B cell (primary cell): ENCODE data around the gene LYST. TPM values are rescaled to one million over a fixed set of nuclear protein-coding genes. Genes with fewer than 3 reads are reported as not detected.

Experiments
- ATAC-seq: fragments of 200-7000 bp; cut with Tn5 transposase; one replicate; pipeline ENCODE4 v1.10.0; 2021; ENCODE audit warnings: low read depth, mild to moderate bottlenecking, moderate number of reproducible peaks, moderate library complexity
- CTCF ChIA-PET: fragments of 350-600 bp; sonication (Branson Sonifier 250); formaldehyde crosslinking; loops from one replicate; lab custom pipeline; 2021; ENCODE audit warnings: antibody characterized with exemption, inconsistent platforms; lab: Charles Lee
- POLR2A ChIA-PET: fragments of 350-600 bp; sonication (Branson Sonifier 250); formaldehyde crosslinking; loops from one replicate; lab custom pipeline; 2021; ENCODE audit warnings: antibody characterized with exemption; lab: Charles Lee
- DNase-seq: peaks from one replicate; pipeline ENCODE4 v3.0.0; 2013
- H2AFZ ChIP-seq: 2 replicates; pipeline ENCODE4 v1.6.1; 2012; ENCODE audit warnings: mild to moderate bottlenecking, low read depth, low read length; ENCODE audit not compliant: insufficient read depth, poor library complexity, severe bottlenecking
- H3K27ac ChIP-seq, 2 donors: 1 replicate in 1 of 2; 2 replicates in 1 of 2; pipeline ENCODE4 v1.5.1; 2012 to 2013; ENCODE audit warnings: low read length in 2 of 2, mild to moderate bottlenecking in 2 of 2, moderate library complexity in 1 of 2
- H3K27me3 ChIP-seq, 4 experiments: fragments of 200-600 bp in 1 of 4; sonication (generic) in 1 of 4; replicated peaks in 1 of 4; 1 replicate in 2 of 4; 2 replicates in 2 of 4; pipeline versions ENCODE4 v1.6.1 to v1.7.0; 2013 to 2016; ENCODE audit warnings: low read length in 3 of 4, mild to moderate bottlenecking in 2 of 4, mixed read lengths in 1 of 4, moderate library complexity in 1 of 4; ENCODE audit not compliant: insufficient read depth in 4 of 4, control insufficient read depth in 3 of 4; ENCODE audit errors: control extremely low read depth in 1 of 4
- H3K36me3 ChIP-seq, 2 experiments: replicated peaks in 1 of 2; 1 replicate in 1 of 2; 2 replicates in 1 of 2; pipeline versions ENCODE4 v1.6.1 to v1.7.1; 2013; ENCODE audit warnings: low read length in 1 of 2; ENCODE audit not compliant: insufficient read depth in 2 of 2, control insufficient read depth in 1 of 2; ENCODE audit errors: control extremely low read depth in 1 of 2, extremely low read depth in 1 of 2
- H3K4me1 ChIP-seq, 2 donors: fragments of 200-600 bp in 1 of 2; sonication (generic) in 1 of 2; 1 replicate in 1 of 2; 2 replicates in 1 of 2; pipeline versions ENCODE4 v1.5.1 to v1.6.1; 2013 to 2017; ENCODE audit warnings: low read length in 2 of 2; ENCODE audit not compliant: control insufficient read depth in 2 of 2, insufficient read depth in 2 of 2
- H3K4me2 ChIP-seq: replicated peaks from 2 replicates; pipeline ENCODE3; 2012; ENCODE audit warnings: mild to moderate bottlenecking, low read depth, low read length; ENCODE audit not compliant: poor library complexity, severe bottlenecking
- H3K4me3 ChIP-seq, 5 experiments: fragments of 200-600 bp in 1 of 5; sonication (generic) in 1 of 5; 1 replicate in 3 of 5; 2 replicates in 2 of 5; pipeline versions ENCODE4 v1.5.1 to v1.7.0; 2011 to 2016; ENCODE audit warnings: low read length in 4 of 5, mild to moderate bottlenecking in 4 of 5, low read depth in 2 of 5, control low read depth in 1 of 5, moderate library complexity in 1 of 5; ENCODE audit not compliant: insufficient read depth in 1 of 5; ENCODE audit errors: control extremely low read depth in 1 of 5, extremely low read depth in 1 of 5
- H3K79me2 ChIP-seq: fragments of 200-600 bp; sonication (generic); one replicate; pipeline ENCODE4 v1.6.0; 2016; ENCODE audit warnings: low read length; ENCODE audit not compliant: control insufficient read depth, insufficient read depth
- H3K9ac ChIP-seq: fragments of 200-600 bp; sonication (generic); 2 replicates; pipeline ENCODE4 v1.6.1; 2017; ENCODE audit warnings: mild to moderate bottlenecking, low read length, moderate library complexity
- H3K9me3 ChIP-seq, 3 donors: one replicate each; pipeline versions ENCODE4 v1.6.1 to v1.7.1; 2013; ENCODE audit warnings: low read length in 2 of 3; ENCODE audit not compliant: control insufficient read depth in 2 of 3, insufficient read depth in 1 of 3; ENCODE audit errors: control extremely low read depth in 1 of 3
- H4K20me1 ChIP-seq: 2 replicates; pipeline ENCODE4 v1.6.0; 2012; ENCODE audit warnings: mild to moderate bottlenecking, low read length; ENCODE audit not compliant: insufficient read depth, control insufficient read depth, poor library complexity, severe bottlenecking
- H3K27ac Mint-ChIP-seq: one replicate; pipeline ENCODE4 v1.8.0; 2021; ENCODE audit warnings: mixed read lengths
- H3K27me3 Mint-ChIP-seq: one replicate; pipeline ENCODE4 v1.8.0; 2021; ENCODE audit warnings: mixed read lengths
- H3K4me1 Mint-ChIP-seq: one replicate; pipeline ENCODE4 v1.8.0; 2021; ENCODE audit warnings: mixed read lengths
- H3K4me3 Mint-ChIP-seq: one replicate; pipeline ENCODE4 v1.8.0; 2021; ENCODE audit warnings: mixed read lengths
- H3K9me3 Mint-ChIP-seq: one replicate; pipeline ENCODE4 v1.8.0; 2022; ENCODE audit warnings: mixed read lengths; ENCODE audit not compliant: insufficient read depth
- EZH2 ChIP-seq: IDR thresholded peaks from 2 replicates; pipeline ENCODE4 v1.6.1; 2012; ENCODE audit warnings: borderline replicate concordance, low read depth, mild to moderate bottlenecking, moderate library complexity, low read length; ENCODE audit not compliant: insufficient read depth, poor library complexity, severe bottlenecking
- WGBS: methylation state at CpG from one replicate; pipeline ENCODE4 v1.1.5; 2013; ENCODE audit warnings: missing lambda C conversion rate; ENCODE audit not compliant: insufficient coverage; 5-methylcytosine and 5-hydroxymethylcytosine counted together
- intact Hi-C: fragments of 100-400 bp; cut with micrococcal nuclease; formaldehyde crosslinking; loops from one replicate; pipeline ENCODE4 v1.10.0; 2022
- polyA plus RNA-seq: library from polyadenylated mRNA; depleted of rRNA; stranded (reverse); fragments of >200 nt; gene quantifications from 2 replicates; pipeline ENCODE4 v1.2.3, GENCODE V29; 2012
- total RNA-seq, 2 donors: library from RNA; stranded (reverse); fragments of 120-200 nt in 1 of 2; gene quantifications; 1 replicate in 1 of 2; 2 replicates in 1 of 2; pipeline versions ENCODE4 v1.2.3 to v1.2.4, GENCODE V29; 2013 to 2022
- TF ChIP-seq, protein P1 (sequence below): fragments of 200-600 bp; IDR thresholded peaks from one replicate; pipeline ENCODE4 v1.8.0; 2022; ENCODE audit warnings: antibody characterized with exemption, mild to moderate bottlenecking

Gene LYST
- total and polyA plus RNA-seq, 2 donors (not counting 1 experiment from before 2014, with no cell fraction given) = 50.4 to 120 TPM

DNA sequence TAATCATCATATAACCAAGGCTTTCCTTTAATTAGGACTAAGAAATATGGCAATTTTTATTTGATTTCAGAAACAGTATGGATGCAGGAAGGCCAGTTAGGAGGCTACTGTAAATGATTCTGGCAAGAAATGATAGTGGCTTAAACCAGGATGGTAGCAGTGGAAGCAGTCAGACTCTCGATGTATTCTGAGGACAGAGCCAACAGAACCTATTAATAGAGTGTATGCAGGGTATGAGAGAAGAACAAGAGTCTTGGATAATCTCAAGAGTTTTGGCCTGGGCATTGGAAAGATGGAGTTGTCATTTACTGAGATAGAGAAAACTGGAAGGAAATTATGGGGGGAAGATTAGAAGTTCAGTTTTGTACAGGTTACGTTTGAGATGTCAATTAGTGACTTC lies 143.8 kb downstream of the LYST start:
- Mint-ChIP-seq H3K4me1 (no peaks in the 10 kb centered on the region), H3K27me3 (no peaks in the 10 kb centered on the region), H3K9me3 (no peaks in the 10 kb centered on the region), H3K4me3 (no peak overlapping the region), H3K27ac (no peak overlapping the region)
- Histone ChIP-seq H3K4me3 (no peak overlapping the region), H3K4me1 (no peaks in the 10 kb centered on the region), H3K27ac (no peak overlapping the region), H3K79me2 (no peaks in the 10 kb centered on the region), H3K27me3 (no peaks in the 10 kb centered on the region), H2AFZ (no peak overlapping the region), H4K20me1 (no peaks in the 10 kb centered on the region), H3K9me3 (no peaks in the 10 kb centered on the region), H3K4me2 (no peak overlapping the region), H3K36me3 (peaks cover 15 to 72% of the 10 kb centered on the region in 2 experiments), H3K9ac (no peak overlapping the region)
- no peak for TF ChIP-seq EZH2
- DNase-seq (no peak), ATAC-seq (no peak)
- WGBS = 100% methylated on average over 2 of the region's 2 CpGs
- CTCF ChIA-PET = no interaction called here
- POLR2A ChIA-PET = no interaction called here
- intact Hi-C loops = no loop called here

DNA sequence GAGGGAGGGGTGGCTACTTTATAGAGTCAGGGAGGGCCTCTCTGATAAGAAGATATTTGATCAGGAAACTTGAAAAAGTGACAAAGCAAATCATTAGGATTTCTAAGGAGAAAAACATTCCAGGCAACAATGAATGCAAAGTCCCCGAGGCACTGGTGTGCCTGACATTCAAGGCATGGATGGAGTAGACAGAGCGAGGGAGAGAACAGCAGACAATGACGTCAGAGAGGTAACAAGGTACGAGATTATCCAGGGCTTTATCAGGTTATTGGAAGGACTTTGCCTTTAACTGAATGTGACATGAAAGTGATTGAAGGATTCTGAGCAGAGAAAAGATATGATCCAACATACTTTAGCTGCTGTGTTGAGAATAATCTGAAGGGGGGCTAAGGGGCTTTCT lies 144.7 kb downstream of the LYST start:
- H3K36me3 ChIP-seq = peaks cover 15 to 74% of the 10 kb centered on the region in 2 experiments
- Mint-ChIP-seq H3K4me3 (no peak overlapping the region), H3K4me1 (no peaks in the 10 kb centered on the region), H3K27me3 (no peaks in the 10 kb centered on the region), H3K27ac (no peak overlapping the region), H3K9me3 (no peaks in the 10 kb centered on the region)
- POLR2A ChIA-PET = no interaction called here
- H3K27me3 ChIP-seq = no peaks in the 10 kb centered on the region
- H3K4me3 ChIP-seq = no peak overlapping the region
- no peak for ATAC-seq
- no peak overlapping the region for H3K27ac ChIP-seq
- DNase-seq = no peak
- 100% methylated on average over 4 of the region's 4 CpGs for WGBS
- no peak overlapping the region for H3K4me2 ChIP-seq
- CTCF ChIA-PET = no interaction called here
- no peaks in the 10 kb centered on the region for H4K20me1 ChIP-seq
- H3K9me3 ChIP-seq = no peaks in the 10 kb centered on the region
- intact Hi-C loops = no loop called here
- no peak overlapping the region for H3K9ac ChIP-seq
- H3K4me1 ChIP-seq = no peaks in the 10 kb centered on the region
- H2AFZ ChIP-seq = no peak overlapping the region
- TF ChIP-seq, protein P1, sequence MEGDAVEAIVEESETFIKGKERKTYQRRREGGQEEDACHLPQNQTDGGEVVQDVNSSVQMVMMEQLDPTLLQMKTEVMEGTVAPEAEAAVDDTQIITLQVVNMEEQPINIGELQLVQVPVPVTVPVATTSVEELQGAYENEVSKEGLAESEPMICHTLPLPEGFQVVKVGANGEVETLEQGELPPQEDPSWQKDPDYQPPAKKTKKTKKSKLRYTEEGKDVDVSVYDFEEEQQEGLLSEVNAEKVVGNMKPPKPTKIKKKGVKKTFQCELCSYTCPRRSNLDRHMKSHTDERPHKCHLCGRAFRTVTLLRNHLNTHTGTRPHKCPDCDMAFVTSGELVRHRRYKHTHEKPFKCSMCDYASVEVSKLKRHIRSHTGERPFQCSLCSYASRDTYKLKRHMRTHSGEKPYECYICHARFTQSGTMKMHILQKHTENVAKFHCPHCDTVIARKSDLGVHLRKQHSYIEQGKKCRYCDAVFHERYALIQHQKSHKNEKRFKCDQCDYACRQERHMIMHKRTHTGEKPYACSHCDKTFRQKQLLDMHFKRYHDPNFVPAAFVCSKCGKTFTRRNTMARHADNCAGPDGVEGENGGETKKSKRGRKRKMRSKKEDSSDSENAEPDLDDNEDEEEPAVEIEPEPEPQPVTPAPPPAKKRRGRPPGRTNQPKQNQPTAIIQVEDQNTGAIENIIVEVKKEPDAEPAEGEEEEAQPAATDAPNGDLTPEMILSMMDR = no peak
- no peak for TF ChIP-seq EZH2
- no peaks in the 10 kb centered on the region for H3K79me2 ChIP-seq
